HL-60 (cell line): Measurements from ENCODE around the gene NOTCH4.
A peak's percentile ranks its signal among the peaks of the same experiment; 100 is the strongest.

Experiments
- GABPA ChIP-seq: IDR thresholded peaks from 2 replicates; pipeline ENCODE4 v1.6.1; 2012; ENCODE audit warnings: low read depth
- POLR2AphosphoS5 ChIP-seq: IDR thresholded peaks from 2 replicates; pipeline ENCODE4 v1.6.1; 2012; ENCODE audit warnings: low read depth
- SPI1 ChIP-seq: IDR thresholded peaks from 2 replicates; pipeline ENCODE4 v1.6.1; 2012; ENCODE audit warnings: low read depth, mild to moderate bottlenecking, borderline replicate concordance
- TF ChIP-seq, protein P1 (sequence below): IDR thresholded peaks from one replicate; pipeline ENCODE4 v1.5.1; 2011; ENCODE audit warnings: low read length, control low read depth, inconsistent platforms; ENCODE audit not compliant: insufficient read depth

DNA sequence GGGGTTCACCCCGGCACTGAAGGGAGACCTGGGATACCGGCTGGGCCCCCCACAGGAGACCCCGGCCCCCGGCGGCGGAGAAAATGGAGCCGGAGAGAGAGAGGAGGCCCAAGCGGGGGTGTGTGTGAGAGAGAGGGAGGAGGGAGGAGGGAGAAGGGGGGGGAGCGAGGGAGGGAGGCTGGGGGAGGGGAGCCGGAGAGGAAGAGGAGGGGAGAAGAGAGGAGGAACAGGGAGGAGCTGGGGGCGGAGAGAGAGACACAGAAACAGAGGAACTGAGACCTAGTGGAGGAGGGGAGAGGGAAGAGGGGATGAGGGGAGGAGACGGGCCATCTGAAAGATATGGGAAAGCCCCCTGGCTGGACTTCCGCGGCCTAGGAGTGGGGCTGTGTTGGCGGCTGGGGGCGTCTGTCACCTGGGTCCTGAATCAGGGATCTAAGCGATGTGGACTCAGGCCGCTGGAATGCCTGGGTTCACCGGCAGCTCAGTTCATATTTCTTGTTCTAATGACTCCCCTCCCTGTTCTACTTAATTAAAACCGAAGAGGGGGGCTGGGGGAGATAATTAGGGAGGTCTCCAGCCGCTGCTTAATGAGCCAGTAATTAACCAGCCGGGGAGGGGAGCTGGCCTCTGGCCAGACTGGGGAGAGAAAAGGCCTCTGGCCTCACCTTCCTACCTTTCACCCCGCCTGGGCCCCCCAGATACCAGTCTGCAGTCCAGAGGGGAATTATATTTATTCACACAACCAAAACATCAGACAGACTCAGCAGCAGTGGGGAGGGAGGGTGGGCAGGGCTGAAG is 33.6 kb downstream of the NOTCH4 start, which contains the start of gene PBX2:
- TF ChIP-seq, protein P1, sequence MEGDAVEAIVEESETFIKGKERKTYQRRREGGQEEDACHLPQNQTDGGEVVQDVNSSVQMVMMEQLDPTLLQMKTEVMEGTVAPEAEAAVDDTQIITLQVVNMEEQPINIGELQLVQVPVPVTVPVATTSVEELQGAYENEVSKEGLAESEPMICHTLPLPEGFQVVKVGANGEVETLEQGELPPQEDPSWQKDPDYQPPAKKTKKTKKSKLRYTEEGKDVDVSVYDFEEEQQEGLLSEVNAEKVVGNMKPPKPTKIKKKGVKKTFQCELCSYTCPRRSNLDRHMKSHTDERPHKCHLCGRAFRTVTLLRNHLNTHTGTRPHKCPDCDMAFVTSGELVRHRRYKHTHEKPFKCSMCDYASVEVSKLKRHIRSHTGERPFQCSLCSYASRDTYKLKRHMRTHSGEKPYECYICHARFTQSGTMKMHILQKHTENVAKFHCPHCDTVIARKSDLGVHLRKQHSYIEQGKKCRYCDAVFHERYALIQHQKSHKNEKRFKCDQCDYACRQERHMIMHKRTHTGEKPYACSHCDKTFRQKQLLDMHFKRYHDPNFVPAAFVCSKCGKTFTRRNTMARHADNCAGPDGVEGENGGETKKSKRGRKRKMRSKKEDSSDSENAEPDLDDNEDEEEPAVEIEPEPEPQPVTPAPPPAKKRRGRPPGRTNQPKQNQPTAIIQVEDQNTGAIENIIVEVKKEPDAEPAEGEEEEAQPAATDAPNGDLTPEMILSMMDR, result no peak
- TF ChIP-seq POLR2AphosphoS5, result peak; percentile 30; the same call in 1 of the 2 replicates
- peak; percentile 76 for TF ChIP-seq SPI1
- no peak for TF ChIP-seq GABPA
